GM12864 (cell line): Measurements from ENCODE around the gene PCSK6.

Experiments used
- DNase-seq: peaks from one replicate; pipeline ENCODE4 v3.0.0-alpha.2; 2011; ENCODE audit warnings: low read depth
- H3K4me3 ChIP-seq: 2 replicates; pipeline ENCODE4 v1.5.1; 2011; ENCODE audit warnings: mild to moderate bottlenecking, low read depth, low read length, control low read depth
- CTCF ChIP-seq: IDR thresholded peaks from 2 replicates; pipeline ENCODE4 v1.5.1; 2011; ENCODE audit warnings: low read depth, mild to moderate bottlenecking, moderate library complexity, low read length, control low read depth, inconsistent platforms; ENCODE audit errors: missing control alignments

PCSK6 gene

GRCh38 chr15:101511717-101512116, 22.2 kb upstream of the PCSK6 start:
- no peak overlapping the region for H3K4me3 ChIP-seq
- no peak for DNase-seq
- TF ChIP-seq CTCF: no peak

GRCh38 chr15:101510212-101511197, 21.0 kb upstream of the PCSK6 start:
- no peak overlapping the region for H3K4me3 ChIP-seq
- DNase-seq: no peak
- TF ChIP-seq CTCF: no peak

GRCh38 chr15:101509279-101509678, 19.8 kb upstream of the PCSK6 start:
- no peak for TF ChIP-seq CTCF
- no peak overlapping the region for H3K4me3 ChIP-seq
- no peak for DNase-seq

- H3K4me3 ChIP-seq: no peak overlapping the region
- no peak for DNase-seq
- no peak for TF ChIP-seq CTCF
Measured at GRCh38 chr15:101506491-101506890, 17.0 kb upstream of the PCSK6 start.

GRCh38 chr15:101505610-101506337, 16.3 kb upstream of the PCSK6 start:
- no peak for DNase-seq
- TF ChIP-seq CTCF: no peak
- H3K4me3 ChIP-seq: no peak overlapping the region

GRCh38 chr15:101504866-101505609, 15.5 kb upstream of the PCSK6 start:
- no peak for DNase-seq
- TF ChIP-seq CTCF: no peak
- no peak overlapping the region for H3K4me3 ChIP-seq
